ENCODE data around the gene USP36. TPM values are rescaled to one million over a fixed set of nuclear protein-coding genes. Genes with fewer than 3 reads are reported as not detected.
A peak's percentile ranks its signal among the peaks of the same experiment; 100 is the strongest.

USP36 gene
- total RNA-seq, 6 experiments from 2014 or later: 12.7 to 27.8 (median 18.7) TPM

DNA sequence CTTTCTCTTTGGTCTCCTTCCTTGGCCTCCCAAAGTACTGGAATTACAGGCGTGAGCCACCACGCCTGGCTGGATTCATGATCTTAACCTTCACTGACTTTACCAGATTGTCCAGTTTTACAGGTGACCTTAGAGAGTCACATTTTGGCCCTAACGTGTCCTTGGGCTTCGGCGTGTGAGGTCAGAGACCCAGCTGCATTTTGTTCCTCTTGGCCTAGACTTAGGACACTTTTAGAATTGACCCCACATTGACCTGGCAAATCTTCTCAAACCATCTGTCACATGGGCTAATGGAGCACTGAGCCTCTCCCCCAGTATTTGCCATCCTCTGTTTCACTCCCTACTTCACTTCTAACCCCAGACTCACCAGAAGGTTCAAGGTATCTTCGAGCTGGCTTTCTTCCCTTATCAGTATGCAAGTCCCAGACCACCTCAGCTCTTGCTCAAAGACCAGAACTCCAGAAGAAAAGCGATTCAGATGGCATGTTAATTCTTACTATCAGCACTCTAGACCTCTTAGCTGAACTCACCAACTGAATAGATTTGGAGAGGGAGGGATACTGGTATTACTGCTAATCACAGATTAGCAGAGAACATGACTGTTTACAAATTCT, 56.8 kb downstream of the USP36 start:
- DNase-seq (peak in 1 of 3 donors; percentile 47), ATAC-seq (peak in 1 of 4 donors; percentile 0)
- 60% methylated on average over 5 of the region's 7 CpGs for WGBS (ENCODE audit: insufficient coverage, low coverage, low lambda C conversion rate, missing lambda C conversion rate)
- intact Hi-C loops (cut with DNase I): no loop called here
- Histone ChIP-seq H3K9me3 (no peaks in the 10 kb centered on the region), H3K27ac (peak overlapping the region in 2 of 3 donors; percentile 75 to 100), H3K4me3 (no peak overlapping the region), H3K36me3 (no peaks in the 10 kb centered on the region), H3K27me3 (no peaks in the 10 kb centered on the region), H3K4me1 (peaks cover 0 to 38% (median 9%) of the 10 kb centered on the region in 4 donors)
- no peak for TF ChIP-seq POLR2A (IDR thresholded peaks at IDR 0.05)
- TF ChIP-seq, protein P1, sequence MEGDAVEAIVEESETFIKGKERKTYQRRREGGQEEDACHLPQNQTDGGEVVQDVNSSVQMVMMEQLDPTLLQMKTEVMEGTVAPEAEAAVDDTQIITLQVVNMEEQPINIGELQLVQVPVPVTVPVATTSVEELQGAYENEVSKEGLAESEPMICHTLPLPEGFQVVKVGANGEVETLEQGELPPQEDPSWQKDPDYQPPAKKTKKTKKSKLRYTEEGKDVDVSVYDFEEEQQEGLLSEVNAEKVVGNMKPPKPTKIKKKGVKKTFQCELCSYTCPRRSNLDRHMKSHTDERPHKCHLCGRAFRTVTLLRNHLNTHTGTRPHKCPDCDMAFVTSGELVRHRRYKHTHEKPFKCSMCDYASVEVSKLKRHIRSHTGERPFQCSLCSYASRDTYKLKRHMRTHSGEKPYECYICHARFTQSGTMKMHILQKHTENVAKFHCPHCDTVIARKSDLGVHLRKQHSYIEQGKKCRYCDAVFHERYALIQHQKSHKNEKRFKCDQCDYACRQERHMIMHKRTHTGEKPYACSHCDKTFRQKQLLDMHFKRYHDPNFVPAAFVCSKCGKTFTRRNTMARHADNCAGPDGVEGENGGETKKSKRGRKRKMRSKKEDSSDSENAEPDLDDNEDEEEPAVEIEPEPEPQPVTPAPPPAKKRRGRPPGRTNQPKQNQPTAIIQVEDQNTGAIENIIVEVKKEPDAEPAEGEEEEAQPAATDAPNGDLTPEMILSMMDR (IDR thresholded peaks at IDR 0.05): no peak

DNA sequence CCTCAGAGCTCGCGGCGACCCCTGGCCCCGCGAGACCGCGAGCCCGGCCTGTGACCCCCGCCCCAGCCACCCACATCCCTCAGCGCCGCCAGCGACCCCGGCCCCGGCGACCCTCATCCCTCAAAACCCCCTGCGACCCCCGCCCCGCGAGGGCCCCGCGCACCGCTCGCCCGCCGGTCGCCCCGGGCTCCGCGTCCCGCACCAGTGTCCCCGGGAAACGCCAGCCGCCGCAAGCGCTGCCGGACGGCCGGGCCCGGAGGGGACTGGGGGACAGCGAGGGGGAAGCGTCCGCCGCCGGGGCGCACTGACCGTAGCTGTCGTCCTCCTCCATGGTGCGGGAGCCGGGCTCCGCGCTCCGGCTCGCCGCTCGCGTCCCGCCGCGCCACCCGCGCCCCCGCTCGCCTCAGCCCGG, 58.7 kb downstream of the USP36 start, which contains the start of gene CYTH1:
Gene CYTH1 (minus strand): TSS at position 381 of the 412 bp plus-strand sequence. CDS start 50 bp downstream, at position 331.
- WGBS (ENCODE audit: insufficient coverage, low coverage, low lambda C conversion rate, missing lambda C conversion rate): no CpG with 5 or more reads among the region's 64 CpGs
- Histone ChIP-seq H3K27me3 (no peaks in the 10 kb centered on the region), H3K4me1 (peaks cover 0 to 49% (median 12%) of the 10 kb centered on the region in 4 donors), H3K36me3 (no peaks in the 10 kb centered on the region), H3K27ac (peak within 1 kb of the TSS; percentile 90 to 100 (median 97)), H3K4me3 (peak within 1 kb of the TSS; percentile 83 to 95 (median 85)), H3K9me3 (no peaks in the 10 kb centered on the region)
- TF ChIP-seq, protein P1 (IDR thresholded peaks at IDR 0.05): no peak
- peak; percentile 54 for TF ChIP-seq POLR2A (IDR thresholded peaks at IDR 0.05)
- intact Hi-C loops (cut with DNase I): no loop called here
- DNase-seq (peak in 1 of 3 donors; percentile 67), ATAC-seq (no peak)

DNA sequence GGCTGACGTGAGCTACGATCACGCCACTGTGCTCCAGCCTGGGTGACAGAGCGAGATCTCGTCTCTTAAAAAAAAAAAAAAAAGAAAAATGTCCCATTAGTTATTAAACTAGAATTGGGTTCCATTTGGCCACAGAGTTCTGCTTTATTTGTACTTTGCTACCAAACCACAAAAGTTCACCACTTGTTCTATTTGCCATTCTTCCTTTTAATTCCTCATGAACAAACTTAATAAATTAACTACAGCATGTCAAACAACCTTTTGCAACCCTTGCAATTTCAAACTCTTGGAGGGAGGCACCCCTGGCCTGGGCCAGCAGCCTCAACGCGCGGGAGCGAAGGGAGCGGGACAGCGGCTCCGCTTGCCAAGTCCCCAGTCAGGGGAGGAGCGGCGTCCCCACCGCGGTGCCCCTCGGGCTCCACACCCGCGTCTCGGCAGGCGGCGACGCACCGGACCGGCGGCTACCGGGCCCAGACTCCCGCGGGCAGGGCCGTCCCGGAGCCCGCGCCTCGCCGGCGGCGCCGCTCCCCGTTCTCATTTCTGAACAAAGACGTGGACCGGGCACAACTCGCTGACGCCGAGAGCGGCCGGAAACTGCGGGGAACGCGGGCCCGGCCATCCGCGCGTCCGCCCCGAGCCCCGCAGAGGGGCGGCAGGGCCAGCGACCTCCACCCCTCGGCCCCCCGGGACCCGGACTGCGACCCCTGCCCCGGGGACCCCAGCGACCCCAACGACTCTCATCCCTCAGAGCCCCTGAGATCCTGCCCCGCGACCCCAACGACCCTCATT, 59.3 kb downstream of the USP36 start:
- TF ChIP-seq POLR2A (IDR thresholded peaks at IDR 0.05): no peak
- WGBS (ENCODE audit: insufficient coverage, low coverage, low lambda C conversion rate, missing lambda C conversion rate): 1% methylated on average over 12 of the region's 68 CpGs
- Histone ChIP-seq H3K27me3 (no peaks in the 10 kb centered on the region), H3K36me3 (no peaks in the 10 kb centered on the region), H3K27ac (peak overlapping the region; percentile 89 to 95 (median 90)), H3K9me3 (no peaks in the 10 kb centered on the region), H3K4me3 (peak overlapping the region; percentile 83 to 95 (median 85)), H3K4me1 (peaks cover 0 to 49% (median 12%) of the 10 kb centered on the region in 4 donors)
- DNase-seq (peak; percentile 80 to 89 (median 84)), ATAC-seq (peak; percentile 13 to 58 (median 52))
- intact Hi-C loops (cut with DNase I): no loop called here

DNA sequence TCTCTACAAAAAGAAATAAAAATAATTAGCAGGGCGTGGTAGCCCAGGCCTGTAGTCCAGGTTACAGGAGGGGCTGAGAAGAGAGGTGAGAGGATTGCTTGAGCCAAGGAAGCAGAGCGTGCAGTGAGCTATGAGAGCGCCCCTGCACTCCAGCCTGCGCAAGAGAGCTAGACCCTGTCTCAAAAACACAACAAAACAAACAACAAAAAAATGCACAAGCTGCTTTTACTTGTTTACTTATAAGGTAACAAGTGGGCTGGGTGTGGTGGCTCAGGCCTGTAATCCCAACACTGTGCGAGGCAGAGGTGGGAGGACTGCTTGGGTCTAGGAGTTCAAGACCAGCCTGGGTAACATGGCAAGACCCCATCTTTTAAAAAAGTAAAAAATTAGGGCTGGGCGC, 60.3 kb downstream of the USP36 start:
- Histone ChIP-seq H3K27me3 (no peaks in the 10 kb centered on the region), H3K9me3 (no peaks in the 10 kb centered on the region), H3K4me3 (peak overlapping the region; percentile 83 to 95 (median 85)), H3K36me3 (no peaks in the 10 kb centered on the region), H3K4me1 (peaks cover 0 to 58% (median 12%) of the 10 kb centered on the region in 4 donors), H3K27ac (peak overlapping the region; percentile 89 to 95 (median 90))
- DNase-seq (peak in 1 of 3 donors; percentile 22), ATAC-seq (no peak)
- intact Hi-C loops (cut with DNase I): no loop called here
- WGBS (ENCODE audit: insufficient coverage, low coverage, low lambda C conversion rate, missing lambda C conversion rate): 40% methylated on average over 4 of the region's 6 CpGs
- TF ChIP-seq, protein P1 (IDR thresholded peaks at IDR 0.05): no peak
- no peak for TF ChIP-seq POLR2A (IDR thresholded peaks at IDR 0.05)

Data from right lobe of liver (tissue), 6 donors.